Inflammatory macrophage treated with lipopolysaccharide for 4 hours (primary cell): ENCODE results near the gene DDX10.

ENCODE experiments used
- DNase-seq: peaks from one replicate; pipeline ENCODE4 v3.0.0-alpha.2; 2020

The DDX10 gene

GRCh38 chr11:108947654-108948570 lies 283.0 kb downstream of the DDX10 start:
- no peak for DNase-seq

- peak; percentile 53 for DNase-seq
These were observed 293.7 kb downstream of the DDX10 start for GRCh38 chr11:108958368-108959104.

- DNase-seq, result no peak
These were observed 294.4 kb downstream of the DDX10 start for GRCh38 chr11:108959105-108959761.

GRCh38 chr11:108959874-108960273 lies 295.0 kb downstream of the DDX10 start:
- DNase-seq, result no peak

GRCh38 chr11:108960501-108960900 lies 295.6 kb downstream of the DDX10 start:
- DNase-seq, result no peak

GRCh38 chr11:108961095-108961494 lies 296.2 kb downstream of the DDX10 start:
- DNase-seq, result peak; percentile 8

- DNase-seq, result no peak
These were observed 298.2 kb downstream of the DDX10 start for GRCh38 chr11:108963118-108963517.

GRCh38 chr11:108965306-108966001 lies 300.6 kb downstream of the DDX10 start:
- DNase-seq, result peak; percentile 86

- peak; percentile 4 for DNase-seq
These were observed 301.3 kb downstream of the DDX10 start for GRCh38 chr11:108966206-108966605.

GRCh38 chr11:108966978-108967377 lies 302.1 kb downstream of the DDX10 start:
- DNase-seq, result no peak

- DNase-seq, result no peak
These were observed 302.7 kb downstream of the DDX10 start for GRCh38 chr11:108967571-108967970.

GRCh38 chr11:108970221-108970991 lies 305.5 kb downstream of the DDX10 start:
- DNase-seq, result peak; percentile 7

GRCh38 chr11:108973402-108974162 lies 308.7 kb downstream of the DDX10 start:
- no peak for DNase-seq

- DNase-seq, result no peak
These were observed 310.2 kb downstream of the DDX10 start for GRCh38 chr11:108975026-108975425.

GRCh38 chr11:108975641-108976071 lies 310.8 kb downstream of the DDX10 start:
- no peak for DNase-seq

- DNase-seq, result no peak
These were observed 319.0 kb downstream of the DDX10 start for GRCh38 chr11:108983636-108984420.

GRCh38 chr11:108984523-108984922 lies 319.7 kb downstream of the DDX10 start:
- no peak for DNase-seq

GRCh38 chr11:108985236-108985944 lies 320.5 kb downstream of the DDX10 start:
- DNase-seq, result no peak

- no peak for DNase-seq
These were observed 321.0 kb downstream of the DDX10 start for GRCh38 chr11:108985945-108986279.
